Thyroid gland (tissue), 4 donors: ENCODE data around the gene TRABD2B. TPM values are rescaled to one million over a fixed set of nuclear protein-coding genes. Genes with fewer than 3 reads are reported as not detected.
A peak's percentile ranks its signal among the peaks of the same experiment; 100 is the strongest.

ENCODE experiments used
- DNase-seq, 2 donors: peaks; one replicate each; pipeline ENCODE4 v3.0.0-alpha.2; 2019
- H3K27ac ChIP-seq, 3 donors: fragments of 200-600 bp; sonication (generic); 1 replicate in 2 of 3; 2 replicates in 1 of 3; pipeline ENCODE4 v1.5.1; 2016 to 2019; ENCODE audit warnings: mild to moderate bottlenecking in 1 of 3, moderate library complexity in 1 of 3
- H3K27me3 ChIP-seq: fragments of 200-600 bp; sonication (generic); one replicate; pipeline ENCODE4 v1.5.1; 2019
- H3K36me3 ChIP-seq, 2 donors: fragments of 200-600 bp; sonication (generic); one replicate each; pipeline ENCODE4 v1.5.1; 2016 to 2019
- H3K4me1 ChIP-seq, 2 donors: fragments of 200-600 bp; sonication (generic); one replicate each; pipeline ENCODE4 v1.5.1; 2017 to 2019
- H3K4me3 ChIP-seq, 3 donors: fragments of 200-600 bp; sonication (generic); replicated peaks in 1 of 3; 1 replicate in 2 of 3; 2 replicates in 1 of 3; pipeline ENCODE4 v1.5.1; 2016; ENCODE audit warnings: mild to moderate bottlenecking in 1 of 3
- H3K9me3 ChIP-seq: fragments of 200-600 bp; sonication (generic); one replicate; pipeline ENCODE4 v1.5.1; 2017
- CTCF ChIP-seq, 6 experiments: fragments of 200-600 bp in 3 of 6; fragments of 450-650 bp in 3 of 6; sonication (generic) in 3 of 6; IDR thresholded peaks; one replicate each; pipeline ENCODE4 v1.5.1; 2016 to 2019; ENCODE audit warnings: antibody characterized with exemption in 6 of 6, mild to moderate bottlenecking in 2 of 6, inconsistent platforms in 1 of 6, moderate library complexity in 1 of 6
- POLR2A ChIP-seq, 2 donors: fragments of 450-650 bp; IDR thresholded peaks; one replicate each; pipeline ENCODE4 v1.6.1; 2017; ENCODE audit warnings: antibody characterized with exemption in 2 of 2, mild to moderate bottlenecking in 2 of 2, moderate library complexity in 1 of 2
- WGBS, 2 donors: methylation state at CpG; one replicate each; pipeline ENCODE4 v1.1.5; 2017; 5-methylcytosine and 5-hydroxymethylcytosine counted together
- intact Hi-C: fragments of 100-400 bp; cut with DNase I; formaldehyde crosslinking; loops from one replicate; pipeline ENCODE4 v1.15.1; 2023
- total RNA-seq, 4 donors: library from RNA; depleted of rRNA; stranded (reverse); fragments of >200 nt; gene quantifications; one replicate each; pipeline ENCODE4 v1.2.3, GENCODE V29; 2016

Gene TRABD2B
- total RNA-seq, 4 donors from 2014 or later = 0.34 to 1.1 (median 0.63) TPM

GRCh38 chr1:47767741-47768100 is 229.5 kb downstream of the TRABD2B start:
- no peaks in the 10 kb centered on the region for H3K9me3 ChIP-seq
- no peak for TF ChIP-seq CTCF (IDR thresholded peaks at IDR 0.05)
- TF ChIP-seq POLR2A (IDR thresholded peaks at IDR 0.05) = no peak
- H3K27ac ChIP-seq = no peak overlapping the region
- no peak overlapping the region for H3K4me3 ChIP-seq
- no peaks in the 10 kb centered on the region for H3K27me3 ChIP-seq
- DNase-seq = peak in 1 of 2 donors; percentile 12
- no peaks in the 10 kb centered on the region for H3K4me1 ChIP-seq
- WGBS, 2 donors = 80 to 84% methylated on average over 6 to 11 of the region's 11 CpGs
- no peaks in the 10 kb centered on the region for H3K36me3 ChIP-seq
- intact Hi-C loops = no loop called here

- Histone ChIP-seq H3K4me1 (no peaks in the 10 kb centered on the region), H3K36me3 (no peaks in the 10 kb centered on the region), H3K27me3 (no peaks in the 10 kb centered on the region), H3K27ac (no peak overlapping the region), H3K9me3 (no peaks in the 10 kb centered on the region), H3K4me3 (no peak overlapping the region)
- WGBS, 2 donors = 65 to 76% methylated on average over 12 of the region's 12 CpGs
- no peak for TF ChIP-seq POLR2A (IDR thresholded peaks at IDR 0.05)
- TF ChIP-seq CTCF (IDR thresholded peaks at IDR 0.05) = no peak
- intact Hi-C loops = no loop called here
- DNase-seq = peak in 1 of 2 donors; percentile 8
These were observed 230.1 kb downstream of the TRABD2B start for GRCh38 chr1:47766832-47767740.

GRCh38 chr1:47765742-47766485 is 231.3 kb downstream of the TRABD2B start:
- Histone ChIP-seq H3K4me3 (no peak overlapping the region), H3K36me3 (no peaks in the 10 kb centered on the region), H3K9me3 (no peaks in the 10 kb centered on the region), H3K4me1 (no peaks in the 10 kb centered on the region), H3K27me3 (no peaks in the 10 kb centered on the region), H3K27ac (no peak overlapping the region)
- 88 to 91% methylated on average over 20 to 21 of the region's 22 CpGs for WGBS, 2 donors
- intact Hi-C loops = no loop called here
- no peak for DNase-seq
- TF ChIP-seq CTCF (IDR thresholded peaks at IDR 0.05) (no peak), POLR2A (IDR thresholded peaks at IDR 0.05) (no peak)

GRCh38 chr1:47765236-47765635 is 231.9 kb downstream of the TRABD2B start:
- TF ChIP-seq POLR2A (IDR thresholded peaks at IDR 0.05) (no peak), CTCF (IDR thresholded peaks at IDR 0.05) (no peak)
- Histone ChIP-seq H3K27me3 (no peaks in the 10 kb centered on the region), H3K9me3 (no peaks in the 10 kb centered on the region), H3K36me3 (no peaks in the 10 kb centered on the region), H3K4me3 (no peak overlapping the region), H3K27ac (no peak overlapping the region), H3K4me1 (no peaks in the 10 kb centered on the region)
- WGBS, 2 donors = 73 to 91% methylated on average over 8 of the region's 8 CpGs
- intact Hi-C loops = no loop called here
- DNase-seq = no peak
